HCT116 (cell line): ENCODE data around the gene PIP5KL1. TPM values are rescaled to one million over a fixed set of nuclear protein-coding genes. Genes with fewer than 3 reads are reported as not detected.

Experiments
- ATAC-seq: fragments of 200-7000 bp; cut with Tn5 transposase; 2 replicates; pipeline ENCODE4 v1.9.1; 2020; ENCODE audit warnings: mild to moderate bottlenecking, moderate library complexity
- BruUV-seq: library from RNA; stranded (reverse); fragments of 400-500 nt; replicated peaks from 2 replicates; lab custom pipeline; 2021; lab: Mats Ljungman, UMichigan
- CTCF ChIA-PET: fragments of 300-600 bp; sonication (Branson Sonifier 250); formaldehyde crosslinking; loops from one replicate; lab custom pipeline; 2021; ENCODE audit warnings: antibody characterized with exemption; lab: Charles Lee
- POLR2A ChIA-PET: fragments of 300-600, 350-600 bp; sonication (Branson Sonifier 250); formaldehyde crosslinking; loops from one replicate; lab custom pipeline; 2021; ENCODE audit warnings: antibody characterized with exemption; lab: Charles Lee
- RAD21 ChIA-PET, 2 experiments: fragments of 300-600 bp; sonication (Branson Sonifier 250); formaldehyde crosslinking; loops; one replicate each; lab custom pipeline; 2023; ENCODE audit warnings: low total read pairs in 2 of 2; ENCODE audit not compliant: uncharacterized antibody in 2 of 2, unreplicated experiment in 2 of 2, low non-redundant PET in 1 of 2; lab: Charles Lee
- DNase-seq: peaks from one replicate; pipeline ENCODE4 v3.0.0-alpha.2; 2010; ENCODE audit warnings: low read depth, low spot score
- H2AFZ ChIP-seq: fragments of 200-600 bp; shearing (Covaris generic), sonication (generic); 2 replicates; pipeline ENCODE4 v1.6.1; 2017; ENCODE audit warnings: low read depth, mixed run types, mixed read lengths, antibody characterized with exemption, low read length; ENCODE audit not compliant: poor library complexity, severe bottlenecking
- H3K27ac ChIP-seq: 2 replicates; pipeline ENCODE4 v1.5.1; 2012; ENCODE audit warnings: low read depth, low read length
- H3K27me3 ChIP-seq: fragments of 200-600 bp; sonication (generic); 2 replicates; pipeline ENCODE4 v1.6.1; 2016; ENCODE audit warnings: mixed run types, low read length, mixed read lengths; ENCODE audit not compliant: insufficient read depth
- H3K36me3 ChIP-seq, 2 experiments: fragments of 200-500 bp in 1 of 2; fragments of 200-600 bp in 1 of 2; sonication (Bioruptor generic) in 1 of 2; sonication (generic) in 1 of 2; 2 replicates each; pipeline versions ENCODE4 v1.5.1 to v1.6.1; 2014 to 2016; ENCODE audit warnings: low read length in 2 of 2, inconsistent platforms in 1 of 2, mixed read lengths in 1 of 2, mixed run types in 1 of 2; ENCODE audit not compliant: insufficient read depth in 2 of 2, control insufficient read depth in 1 of 2
- H3K4me1 ChIP-seq, 2 experiments: fragments of 200-600 bp in 1 of 2; sonication (generic) in 1 of 2; 2 replicates each; pipeline versions ENCODE4 v1.5.1 to v1.6.1; 2012 to 2017; ENCODE audit warnings: low read length in 2 of 2, inconsistent platforms in 1 of 2, mild to moderate bottlenecking in 1 of 2, mixed read lengths in 1 of 2, mixed run types in 1 of 2, moderate library complexity in 1 of 2; ENCODE audit not compliant: insufficient read depth in 2 of 2, control insufficient read depth in 1 of 2
- H3K4me2 ChIP-seq: fragments of 200-600 bp; sonication (generic); 2 replicates; pipeline ENCODE4 v1.6.1; 2017; ENCODE audit warnings: mixed run types, low read length, mixed read lengths
- H3K4me3 ChIP-seq, 2 experiments: fragments of 200-600 bp in 1 of 2; sonication (generic) in 1 of 2; replicated peaks in 1 of 2; 2 replicates each; pipeline ENCODE4 v1.5.1; 2011 to 2016; ENCODE audit warnings: low read length in 2 of 2, control low read depth in 1 of 2, low read depth in 1 of 2, mild to moderate bottlenecking in 1 of 2, mixed read lengths in 1 of 2, mixed run types in 1 of 2
- H3K79me2 ChIP-seq: fragments of 200-600 bp; sonication (generic); 2 replicates; pipeline ENCODE4 v1.6.1; 2017; ENCODE audit warnings: mild to moderate bottlenecking, mixed run types, low read length, moderate library complexity, mixed read lengths; ENCODE audit not compliant: insufficient read depth
- H3K9ac ChIP-seq: fragments of 200-600 bp; sonication (generic); 2 replicates; pipeline ENCODE4 v1.6.1; 2016; ENCODE audit warnings: low read length, mixed read lengths
- H3K9me2 ChIP-seq: fragments of 200-600 bp; sonication (generic), shearing (Covaris generic); 2 replicates; pipeline ENCODE4 v1.6.1; 2017; ENCODE audit warnings: mixed run types, mild to moderate bottlenecking, moderate library complexity; ENCODE audit not compliant: insufficient read depth
- H3K9me3 ChIP-seq, 2 experiments: fragments of 200-500 bp in 1 of 2; fragments of 200-600 bp in 1 of 2; sonication (Bioruptor generic) in 1 of 2; sonication (generic) in 1 of 2; 2 replicates each; pipeline ENCODE4 v1.6.1; 2014 to 2017; ENCODE audit warnings: low read length in 2 of 2, mixed read lengths in 2 of 2, inconsistent platforms in 1 of 2, low read depth in 1 of 2, mild to moderate bottlenecking in 1 of 2, mixed run types in 1 of 2, moderate library complexity in 1 of 2; ENCODE audit not compliant: control insufficient read depth in 1 of 2, insufficient read depth in 1 of 2
- H4K20me1 ChIP-seq: fragments of 200-600 bp; sonication (generic), shearing (Covaris generic); 2 replicates; pipeline ENCODE4 v1.6.1; 2017; ENCODE audit warnings: mixed run types, mild to moderate bottlenecking, moderate library complexity; ENCODE audit not compliant: insufficient read depth
- CBX3 ChIP-seq: IDR thresholded peaks from 2 replicates; pipeline ENCODE4 v1.6.1; 2012; ENCODE audit warnings: low read depth
- EZH2phosphoT487 ChIP-seq: fragments of 200-600 bp; IDR thresholded peaks from 2 replicates; pipeline ENCODE4 v1.6.1; 2018; ENCODE audit warnings: antibody characterized with exemption, borderline replicate concordance
- FOSL1 ChIP-seq: IDR thresholded peaks from 2 replicates; pipeline ENCODE4 v1.6.1; 2012; ENCODE audit warnings: low read depth
- ZFX ChIP-seq: fragments of 450-650 bp; IDR thresholded peaks from 2 replicates; pipeline ENCODE4 v1.6.1; 2017
- ZNF274 ChIP-seq: fragments of 200-500 bp; sonication (Bioruptor generic); IDR thresholded peaks from 2 replicates; pipeline ENCODE4 v1.6.1; 2014; ENCODE audit warnings: mild to moderate bottlenecking, low read depth, low read length, inconsistent platforms
- intact Hi-C: fragments of 100-400 bp; cut with micrococcal nuclease; formaldehyde crosslinking; loops from 2 replicates; pipeline ENCODE4 v1.10.0; 2022
- total RNA-seq: library from RNA; stranded (reverse); gene quantifications from one replicate; pipeline ENCODE4 v1.2.1, GENCODE V29; 2021; ENCODE audit not compliant: unreplicated experiment
- TF ChIP-seq, protein P1 (sequence below), 3 experiments: fragments of 200-600 bp in 1 of 3; sonication (generic) in 1 of 3; IDR thresholded peaks in 2 of 3; conservative IDR thresholded peaks in 1 of 3; 2 replicates each; pipeline ENCODE4 v1.5.1; 2012 to 2017; ENCODE audit warnings: low read depth in 2 of 3, low read length in 2 of 3, antibody characterized with exemption in 1 of 3, borderline replicate concordance in 1 of 3, control low read depth in 1 of 3, mild to moderate bottlenecking in 1 of 3, mixed read lengths in 1 of 3, mixed run types in 1 of 3, moderate library complexity in 1 of 3; ENCODE audit not compliant: insufficient read depth in 1 of 3

Gene PIP5KL1
- total RNA-seq, 1 experiment from 2014 or later, result 37.6 TPM

DNA sequence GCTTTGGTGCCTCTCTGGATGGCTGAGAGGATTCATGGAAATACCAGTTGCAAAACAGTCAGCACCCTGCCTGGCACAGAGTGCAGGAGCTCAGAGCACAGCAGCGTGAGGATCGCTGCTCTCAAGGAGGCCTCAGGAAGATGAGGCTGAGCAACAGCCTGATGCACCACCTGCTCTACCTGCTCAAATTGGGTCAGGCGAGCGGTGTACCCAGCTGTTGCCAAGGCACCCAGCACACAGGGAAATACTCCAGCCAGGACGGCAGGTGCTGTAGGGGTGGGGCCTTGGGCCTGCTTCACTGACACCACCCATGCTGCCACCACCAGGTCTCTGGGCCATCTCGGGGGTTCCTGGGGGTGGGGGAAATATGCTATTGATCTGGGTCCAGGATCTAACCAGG, 45.9 kb upstream of the PIP5KL1 start:
- no peak overlapping the region for H2AFZ ChIP-seq
- H3K9ac ChIP-seq, result no peak overlapping the region
- no peaks in the 10 kb centered on the region for H3K9me3 ChIP-seq
- TF ChIP-seq EZH2phosphoT487 (no peak), ZNF274 (no peak), FOSL1 (no peak), CBX3 (no peak), ZFX (no peak)
- TF ChIP-seq, protein P1, sequence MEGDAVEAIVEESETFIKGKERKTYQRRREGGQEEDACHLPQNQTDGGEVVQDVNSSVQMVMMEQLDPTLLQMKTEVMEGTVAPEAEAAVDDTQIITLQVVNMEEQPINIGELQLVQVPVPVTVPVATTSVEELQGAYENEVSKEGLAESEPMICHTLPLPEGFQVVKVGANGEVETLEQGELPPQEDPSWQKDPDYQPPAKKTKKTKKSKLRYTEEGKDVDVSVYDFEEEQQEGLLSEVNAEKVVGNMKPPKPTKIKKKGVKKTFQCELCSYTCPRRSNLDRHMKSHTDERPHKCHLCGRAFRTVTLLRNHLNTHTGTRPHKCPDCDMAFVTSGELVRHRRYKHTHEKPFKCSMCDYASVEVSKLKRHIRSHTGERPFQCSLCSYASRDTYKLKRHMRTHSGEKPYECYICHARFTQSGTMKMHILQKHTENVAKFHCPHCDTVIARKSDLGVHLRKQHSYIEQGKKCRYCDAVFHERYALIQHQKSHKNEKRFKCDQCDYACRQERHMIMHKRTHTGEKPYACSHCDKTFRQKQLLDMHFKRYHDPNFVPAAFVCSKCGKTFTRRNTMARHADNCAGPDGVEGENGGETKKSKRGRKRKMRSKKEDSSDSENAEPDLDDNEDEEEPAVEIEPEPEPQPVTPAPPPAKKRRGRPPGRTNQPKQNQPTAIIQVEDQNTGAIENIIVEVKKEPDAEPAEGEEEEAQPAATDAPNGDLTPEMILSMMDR (IDR thresholded peaks at IDR 0.05 in 2 of 3, conservative IDR thresholded peaks at IDR 0.05 in 1 of 3; ENCODE audit: borderline replicate concordance in 1 of 3, insufficient read depth in 1 of 3, low read depth in 2 of 3, low read length in 2 of 3), result no peak
- TF ChIP-seq, all 23 proteins: peak for 0
- H3K4me2 ChIP-seq, result no peak overlapping the region
- no peaks in the 10 kb centered on the region for H3K9me2 ChIP-seq
- ChIA-PET CTCF (interaction anchor here (1.3 kb wide), 1 partner anchor 33 kb away, joined by 4 read pairs; no protein-coding TSS in a partner anchor), RAD21 (no interaction called here), POLR2A (interaction anchor here (1.9 kb wide), 1 partner anchor 9 kb away, joined by 4 read pairs; no protein-coding TSS in a partner anchor)
- no peaks in the 10 kb centered on the region for H3K36me3 ChIP-seq
- BruUV-seq, result no TSS peak
- intact Hi-C loops, result no loop called here
- no peaks in the 10 kb centered on the region for H3K27me3 ChIP-seq
- no peak overlapping the region for H3K4me3 ChIP-seq
- no peak overlapping the region; the same call in 1 of the 2 replicates for H3K27ac ChIP-seq
- peaks cover 35 to 51% of the 10 kb centered on the region in 2 experiments for H3K4me1 ChIP-seq
- peaks cover 88% of the 10 kb centered on the region for H3K79me2 ChIP-seq
- no peak for DNase-seq
- ATAC-seq, result no peak
- H4K20me1 ChIP-seq, result no peaks in the 10 kb centered on the region
